Upper lobe of right lung (tissue), 1 donor: Measurements from ENCODE around the gene SRSF2. TPM values are rescaled to one million over a fixed set of nuclear protein-coding genes. Genes with fewer than 3 reads are reported as not detected.

Source experiments
- ATAC-seq: fragments of 200-7000 bp; cut with Tn5 transposase; one replicate; pipeline ENCODE4 v1.9.1; 2020; ENCODE audit warnings: mild to moderate bottlenecking, moderate library complexity
- DNase-seq: peaks from one replicate; pipeline ENCODE4 v3.0.0-alpha.2; 2020
- H3K27ac ChIP-seq: fragments of 200-600 bp; one replicate; pipeline ENCODE4 v1.8.0; 2022
- H3K27me3 ChIP-seq: fragments of 200-600 bp; one replicate; pipeline ENCODE4 v1.8.0; 2022; ENCODE audit warnings: mild to moderate bottlenecking
- H3K36me3 ChIP-seq: fragments of 200-600 bp; one replicate; pipeline ENCODE4 v1.8.0; 2022
- H3K4me1 ChIP-seq: fragments of 200-600 bp; one replicate; pipeline ENCODE4 v1.8.0; 2022
- H3K4me3 ChIP-seq: fragments of 200-600 bp; one replicate; pipeline ENCODE4 v1.8.0; 2022; ENCODE audit warnings: mild to moderate bottlenecking
- H3K9me3 ChIP-seq: fragments of 200-600 bp; one replicate; pipeline ENCODE4 v1.8.0; 2022
- CTCF ChIP-seq: fragments of 200-600 bp; IDR thresholded peaks from one replicate; pipeline ENCODE4 v1.8.0; 2022; ENCODE audit warnings: antibody characterized with exemption
- intact Hi-C: fragments of 100-400 bp; cut with DNase I; formaldehyde crosslinking; loops from one replicate; pipeline ENCODE4 v1.11.0; 2022
- total RNA-seq: library from RNA; stranded (reverse); fragmentation: NEBNext Ultra II Directional; extraction: Animal tissue kit (Norgen Biotek cat#: 25700); gene quantifications from one replicate; pipeline ENCODE4 v1.2.1, GENCODE V29; 2021
- donor health status: DM: no; HTN: yes; CAD: no; lungs with severe emphysema.

The SRSF2 gene
- total RNA-seq, 1 donor from 2014 or later, result 145 TPM

GRCh38 chr17:76709077-76709950 is 27.8 kb downstream of the SRSF2 start:
- Histone ChIP-seq H3K4me1 (peaks cover 34% of the 10 kb centered on the region), H3K4me3 (peak overlapping the region; percentile 75), H3K27me3 (no peaks in the 10 kb centered on the region), H3K27ac (peak overlapping the region; percentile 84), H3K36me3 (peaks cover 20% of the 10 kb centered on the region), H3K9me3 (no peaks in the 10 kb centered on the region)
- ATAC-seq, result peak; percentile 54
- DNase-seq, result peak; percentile 73
- TF ChIP-seq CTCF, result no peak
- intact Hi-C loops, result no loop called here

- peaks cover 34% of the 10 kb centered on the region for H3K4me1 ChIP-seq
- no peak overlapping the region for H3K4me3 ChIP-seq
- H3K36me3 ChIP-seq, result peaks cover 8% of the 10 kb centered on the region
- TF ChIP-seq CTCF, result peak; percentile 26
- H3K9me3 ChIP-seq, result no peaks in the 10 kb centered on the region
- H3K27me3 ChIP-seq, result no peaks in the 10 kb centered on the region
- ATAC-seq (no peak), DNase-seq (no peak)
- H3K27ac ChIP-seq, result peak overlapping the region; percentile 84
- intact Hi-C loops, result no loop called here
Observed at GRCh38 chr17:76707985-76708807, 28.9 kb downstream of the SRSF2 start.

GRCh38 chr17:76706817-76707216 is 30.3 kb downstream of the SRSF2 start:
- intact Hi-C loops, result no loop called here
- ATAC-seq (no peak), DNase-seq (no peak)
- TF ChIP-seq CTCF, result no peak
- no peaks in the 10 kb centered on the region for H3K36me3 ChIP-seq
- peaks cover 37% of the 10 kb centered on the region for H3K4me1 ChIP-seq
- H3K4me3 ChIP-seq, result no peak overlapping the region
- H3K27me3 ChIP-seq, result no peaks in the 10 kb centered on the region
- H3K9me3 ChIP-seq, result no peaks in the 10 kb centered on the region
- no peak overlapping the region for H3K27ac ChIP-seq

- no peak for TF ChIP-seq CTCF
- no peak overlapping the region for H3K27ac ChIP-seq
- H3K4me3 ChIP-seq, result no peak overlapping the region
- H3K9me3 ChIP-seq, result no peaks in the 10 kb centered on the region
- H3K36me3 ChIP-seq, result no peaks in the 10 kb centered on the region
- no peaks in the 10 kb centered on the region for H3K27me3 ChIP-seq
- no peak for ATAC-seq
- peaks cover 33% of the 10 kb centered on the region for H3K4me1 ChIP-seq
- no peak for DNase-seq
- intact Hi-C loops, result no loop called here
Observed at GRCh38 chr17:76704805-76705204, 32.3 kb downstream of the SRSF2 start.

- Histone ChIP-seq H3K27me3 (no peaks in the 10 kb centered on the region), H3K9me3 (no peaks in the 10 kb centered on the region), H3K27ac (no peak overlapping the region), H3K4me1 (peaks cover 33% of the 10 kb centered on the region), H3K4me3 (no peak overlapping the region), H3K36me3 (no peaks in the 10 kb centered on the region)
- no peak for DNase-seq
- intact Hi-C loops, result no loop called here
- TF ChIP-seq CTCF, result no peak
- ATAC-seq, result no peak
Observed at GRCh38 chr17:76702941-76703637, 34.0 kb downstream of the SRSF2 start.
